ENCODE results near the gene TLX2. TPM values are rescaled to one million over a fixed set of nuclear protein-coding genes. Genes with fewer than 3 reads are reported as not detected.

The TLX2 gene
- total and polyA plus RNA-seq, 2 of the 8 experiments (the other 6 are each of a cell fraction or from before 2014, with no cell fraction given) = 0.06 to 0.17 TPM

DNA sequence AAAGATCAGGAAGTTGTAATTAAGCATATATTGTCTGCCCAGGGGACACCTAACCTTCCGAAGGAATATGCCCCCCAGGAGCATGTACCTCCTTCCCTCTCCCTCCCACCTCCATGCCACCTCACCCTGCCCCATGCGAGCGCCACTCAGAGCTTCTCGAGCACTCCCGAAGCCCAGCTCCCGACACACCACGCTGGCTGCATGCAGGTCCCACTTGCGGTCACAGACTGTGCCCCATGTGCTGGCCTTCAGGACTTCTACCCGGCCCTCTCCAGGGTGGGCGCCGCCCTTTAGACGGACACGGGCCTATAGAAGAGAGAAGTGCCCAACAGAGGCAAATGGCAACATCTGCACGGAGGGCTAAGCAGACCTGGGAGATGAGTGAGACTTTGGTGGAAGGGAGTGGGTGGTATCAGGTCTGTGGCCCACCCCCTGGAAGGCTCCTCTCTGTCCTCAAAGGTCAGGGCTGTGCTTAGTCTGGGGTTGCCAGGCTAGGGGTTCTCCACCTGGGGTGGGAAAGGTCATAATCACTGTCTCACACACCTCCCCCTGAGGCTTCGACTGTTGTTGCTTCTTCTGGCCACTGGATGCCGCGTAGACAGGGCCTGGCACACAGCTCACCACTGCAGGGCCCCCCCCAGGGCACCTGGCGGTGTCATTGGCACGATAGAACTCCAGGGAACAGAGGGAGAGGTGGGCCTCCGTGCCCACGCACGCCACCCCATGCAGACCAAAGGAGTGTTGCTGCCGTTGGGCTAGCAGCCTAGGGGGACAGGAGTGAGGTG lies 22.1 kb downstream of the TLX2 start (continued):
- TF ChIP-seq CTBP2 (IDR thresholded peaks at IDR 0.05; ENCODE audit: borderline replicate concordance, insufficient read depth, insufficient read length, low read length) = no peak
- TF ChIP-seq, protein P1, sequence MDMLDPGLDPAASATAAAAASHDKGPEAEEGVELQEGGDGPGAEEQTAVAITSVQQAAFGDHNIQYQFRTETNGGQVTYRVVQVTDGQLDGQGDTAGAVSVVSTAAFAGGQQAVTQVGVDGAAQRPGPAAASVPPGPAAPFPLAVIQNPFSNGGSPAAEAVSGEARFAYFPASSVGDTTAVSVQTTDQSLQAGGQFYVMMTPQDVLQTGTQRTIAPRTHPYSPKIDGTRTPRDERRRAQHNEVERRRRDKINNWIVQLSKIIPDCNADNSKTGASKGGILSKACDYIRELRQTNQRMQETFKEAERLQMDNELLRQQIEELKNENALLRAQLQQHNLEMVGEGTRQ (IDR thresholded peaks at IDR 0.05; ENCODE audit: low read length) = no peak

All from H1 (cell line).